ENCODE data around the gene HSPA12B. TPM values are rescaled to one million over a fixed set of nuclear protein-coding genes. Genes with fewer than 3 reads are reported as not detected.

HSPA12B gene
- total and polyA plus RNA-seq, 2 of the 13 experiments (the other 11 are each of a cell fraction or from before 2014, with no cell fraction given), result 0.01 TPM; not detected in 1

GRCh38 chr20:3786126-3786484 lies 53.6 kb downstream of the HSPA12B start (continued):
- TF ChIP-seq ZNF83 (CRISPR knock-in tag; IDR thresholded peaks at IDR 0.05; ENCODE audit: borderline replicate concordance) (0 out of 2 replicates have a peak, but pooled peaks have one; percentile 62), RBFOX2 (IDR thresholded peaks at IDR 0.05; ENCODE audit: low read depth, low read length) (peak; percentile 74), FOXA1 (IDR thresholded peaks at IDR 0.05) (no peak), FOXA1 (CRISPR knock-in tag; IDR thresholded peaks at IDR 0.05) (0 out of 2 replicates have a peak, but pooled peaks have one; percentile 24), MZF1 (CRISPR knock-in tag; IDR thresholded peaks at IDR 0.05; ENCODE audit: borderline replicate concordance) (0 out of 2 replicates have a peak, but pooled peaks have one; percentile 59), IRF1 (CRISPR knock-in tag; IDR thresholded peaks at IDR 0.05; ENCODE audit: low read depth) (0 out of 2 replicates have a peak, but pooled peaks have one; percentile 22), ZBTB1 (CRISPR knock-in tag; IDR thresholded peaks at IDR 0.05; ENCODE audit: borderline replicate concordance) (no peak), DMAP1 (CRISPR knock-in tag; IDR thresholded peaks at IDR 0.05) (peak; percentile 42; the same call in 1 of the 2 replicates), ZFP37 (CRISPR knock-in tag; IDR thresholded peaks at IDR 0.05; ENCODE audit: borderline replicate concordance) (0 out of 2 replicates have a peak, but pooled peaks have one; percentile 52), SALL1 (CRISPR knock-in tag; IDR thresholded peaks at IDR 0.05) (peak; percentile 42), ZNF225 (CRISPR knock-in tag; IDR thresholded peaks at IDR 0.05) (peak; percentile 92), RAD21 (CRISPR knock-in tag; IDR thresholded peaks at IDR 0.05) (peak; percentile 49; the same call in 1 of the 2 replicates), ZBTB40 (IDR thresholded peaks at IDR 0.05) (no peak), ZBTB40 (CRISPR knock-in tag; IDR thresholded peaks at IDR 0.05) (peak; percentile 61; the same call in 1 of the 2 replicates), ZNF446 (CRISPR knock-in tag; IDR thresholded peaks at IDR 0.05) (0 out of 2 replicates have a peak, but pooled peaks have one; percentile 11), IRX3 (CRISPR knock-in tag; IDR thresholded peaks at IDR 0.05; ENCODE audit: borderline replicate concordance, low read depth) (peak; percentile 46)
- TF ChIP-seq, protein P1, sequence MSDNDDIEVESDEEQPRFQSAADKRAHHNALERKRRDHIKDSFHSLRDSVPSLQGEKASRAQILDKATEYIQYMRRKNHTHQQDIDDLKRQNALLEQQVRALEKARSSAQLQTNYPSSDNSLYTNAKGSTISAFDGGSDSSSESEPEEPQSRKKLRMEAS (IDR thresholded peaks at IDR 0.05), result peak; percentile 72
- TF ChIP-seq, protein P2, sequence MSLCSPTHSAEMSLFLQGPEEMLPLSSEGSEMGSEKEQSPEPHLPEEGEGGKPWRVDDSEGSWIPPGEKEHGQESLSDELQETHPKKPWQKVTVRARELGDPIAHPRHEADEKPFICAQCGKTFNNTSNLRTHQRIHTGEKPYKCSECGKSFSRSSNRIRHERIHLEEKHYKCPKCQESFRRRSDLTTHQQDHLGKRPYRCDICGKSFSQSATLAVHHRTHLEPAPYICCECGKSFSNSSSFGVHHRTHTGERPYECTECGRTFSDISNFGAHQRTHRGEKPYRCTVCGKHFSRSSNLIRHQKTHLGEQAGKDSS (CRISPR knock-in tag; IDR thresholded peaks at IDR 0.05; ENCODE audit: borderline replicate concordance, low read depth), result 0 out of 2 replicates have a peak, but pooled peaks have one; percentile 7

All from HepG2 (cell line).